Left lung (tissue), 10 donors: ENCODE data around the gene ALAS1. TPM values are rescaled to one million over a fixed set of nuclear protein-coding genes. Genes with fewer than 3 reads are reported as not detected.

ENCODE experiments used
- ATAC-seq: fragments of 200-7000 bp; cut with Tn5 transposase; one replicate; pipeline ENCODE4 v1.9.1; 2020; ENCODE audit warnings: moderate library complexity
- DNase-seq, 4 donors: peaks; one replicate each; pipeline ENCODE4 v3.0.0-alpha.2; 2013 to 2020
- H3K27ac ChIP-seq, 2 donors: fragments of 200-600 bp; sonication (generic) in 1 of 2; one replicate each; pipeline versions ENCODE4 v1.5.0 to v1.8.0; 2020 to 2021
- H3K27me3 ChIP-seq, 2 donors: fragments of 200-600 bp; sonication (generic) in 1 of 2; one replicate each; pipeline versions ENCODE4 v1.5.0 to v1.8.0; 2020 to 2021
- H3K36me3 ChIP-seq, 2 donors: fragments of 200-600 bp; sonication (generic) in 1 of 2; one replicate each; pipeline versions ENCODE4 v1.5.0 to v1.8.0; 2020 to 2021
- H3K4me1 ChIP-seq, 2 donors: fragments of 200-600 bp; one replicate each; pipeline ENCODE4 v1.8.0; 2021
- H3K4me3 ChIP-seq, 2 donors: fragments of 200-600 bp; sonication (generic) in 1 of 2; one replicate each; pipeline versions ENCODE4 v1.5.0 to v1.8.0; 2020 to 2021; ENCODE audit warnings: mild to moderate bottlenecking in 1 of 2
- H3K9me3 ChIP-seq, 2 donors: fragments of 200-600 bp; sonication (generic) in 1 of 2; one replicate each; pipeline versions ENCODE4 v1.5.0 to v1.8.0; 2020 to 2021
- CTCF ChIP-seq, 2 donors: fragments of 200-600 bp; sonication (generic) in 1 of 2; IDR thresholded peaks; one replicate each; pipeline versions ENCODE4 v1.5.0 to v1.8.0; 2021; ENCODE audit warnings: antibody characterized with exemption in 2 of 2
- intact Hi-C, 2 donors: fragments of 100-400 bp; cut with DNase I; formaldehyde crosslinking; loops; one replicate each; pipeline versions ENCODE4 v1.11.2 to v1.14.2; 2022
- polyA plus RNA-seq, 6 donors: library from polyadenylated mRNA; unstranded; fragments of 120-200 nt; gene quantifications; one replicate each; pipeline ENCODE4 v1.2.1, GENCODE V29; 2013; ENCODE audit not compliant: insufficient read length in 6 of 6
- total RNA-seq, 2 donors: library from RNA; stranded (reverse); fragmentation: NEBNext Ultra II Directional; extraction: Animal tissue kit (Norgen Biotek cat#: 25700); gene quantifications; one replicate each; pipeline ENCODE4 v1.2.1, GENCODE V29; 2021
- donor health status: DM: no; HTN: yes; CAD: no.
- donor health status: DM: no; HTN: no; CAD: no.

ALAS1 gene
- total and polyA plus RNA-seq, 8 donors, result 31.6 to 70.1 (median 44.2) TPM

- TF ChIP-seq CTCF (IDR thresholded peaks at IDR 0.05), result no peak
- no peaks in the 10 kb centered on the region for H3K9me3 ChIP-seq
These were observed 36.0 kb downstream of the ALAS1 start for GRCh38 chr3:52233968-52234367.

GRCh38 chr3:52234516-52235447, 36.8 kb downstream of the ALAS1 start:
- Histone ChIP-seq H3K27ac (no peak overlapping the region), H3K27me3 (no peaks in the 10 kb centered on the region), H3K9me3 (no peaks in the 10 kb centered on the region), H3K36me3 (peaks cover 0 to 56% of the 10 kb centered on the region in 2 donors), H3K4me1 (peaks cover 20 to 68% of the 10 kb centered on the region in 2 donors), H3K4me3 (no peak overlapping the region)
- no peak for DNase-seq
- no peak for TF ChIP-seq CTCF (IDR thresholded peaks at IDR 0.05)
- ATAC-seq, result no peak
- intact Hi-C loops, result loop anchor here in 1 of 2 donors (5.0 to 10.0 kb wide), 2 partner anchors 108 to 210 kb away; partner anchors contain the start of gene SEMA3G

More at GRCh38 chr3:52233968-52234367, 36.0 kb downstream of the ALAS1 start:
- no peaks in the 10 kb centered on the region for H3K27me3 ChIP-seq
- DNase-seq, result no peak
- H3K4me1 ChIP-seq, result peaks cover 18 to 64% of the 10 kb centered on the region in 2 donors
- ATAC-seq, result no peak
- H3K4me3 ChIP-seq, result no peak overlapping the region
- peaks cover 0 to 64% of the 10 kb centered on the region in 2 donors for H3K36me3 ChIP-seq
- intact Hi-C loops, result loop anchor here in 1 of 2 donors (5.0 to 10.0 kb wide), 2 partner anchors 108 to 211 kb away; partner anchors contain the start of gene SEMA3G
- no peak overlapping the region for H3K27ac ChIP-seq

DNA sequence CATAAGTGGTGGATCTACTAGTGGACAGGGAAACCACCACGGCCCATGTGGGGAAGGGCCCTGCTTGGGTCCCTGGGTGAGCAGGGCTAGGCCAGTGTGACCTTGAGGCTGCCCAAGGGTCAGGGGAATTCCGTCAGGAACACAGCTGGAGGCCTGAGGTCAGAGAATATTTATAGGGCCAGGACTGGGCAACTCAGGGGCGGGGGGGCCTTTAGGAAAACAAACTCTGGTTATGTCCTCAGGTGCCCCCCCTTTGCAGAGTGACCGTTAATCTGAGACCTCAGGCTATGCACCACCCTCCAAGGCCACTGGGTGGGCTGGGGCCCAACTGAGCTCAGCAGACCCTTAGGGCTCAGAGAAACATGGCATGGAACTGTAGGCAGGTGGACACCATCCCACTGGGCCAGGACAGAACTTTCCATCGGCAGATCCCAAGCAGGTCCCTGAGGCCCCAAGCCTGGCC, 38.5 kb downstream of the ALAS1 start:
- Histone ChIP-seq H3K4me3 (peak overlapping the region in 1 of 2 donors; percentile 92), H3K9me3 (no peaks in the 10 kb centered on the region), H3K4me1 (peaks cover 28 to 80% of the 10 kb centered on the region in 2 donors), H3K27ac (peak overlapping the region in 1 of 2 donors; percentile 87), H3K36me3 (peaks cover 0 to 39% of the 10 kb centered on the region in 2 donors), H3K27me3 (no peaks in the 10 kb centered on the region)
- peak in 1 of 4 donors; percentile 32 for DNase-seq
- no peak for ATAC-seq
- intact Hi-C loops, result loop anchor here in 1 of 2 donors (10.0 kb wide), 1 partner anchor 208 kb away; the partner anchor contains the start of gene SEMA3G
- no peak for TF ChIP-seq CTCF (IDR thresholded peaks at IDR 0.05)

DNA sequence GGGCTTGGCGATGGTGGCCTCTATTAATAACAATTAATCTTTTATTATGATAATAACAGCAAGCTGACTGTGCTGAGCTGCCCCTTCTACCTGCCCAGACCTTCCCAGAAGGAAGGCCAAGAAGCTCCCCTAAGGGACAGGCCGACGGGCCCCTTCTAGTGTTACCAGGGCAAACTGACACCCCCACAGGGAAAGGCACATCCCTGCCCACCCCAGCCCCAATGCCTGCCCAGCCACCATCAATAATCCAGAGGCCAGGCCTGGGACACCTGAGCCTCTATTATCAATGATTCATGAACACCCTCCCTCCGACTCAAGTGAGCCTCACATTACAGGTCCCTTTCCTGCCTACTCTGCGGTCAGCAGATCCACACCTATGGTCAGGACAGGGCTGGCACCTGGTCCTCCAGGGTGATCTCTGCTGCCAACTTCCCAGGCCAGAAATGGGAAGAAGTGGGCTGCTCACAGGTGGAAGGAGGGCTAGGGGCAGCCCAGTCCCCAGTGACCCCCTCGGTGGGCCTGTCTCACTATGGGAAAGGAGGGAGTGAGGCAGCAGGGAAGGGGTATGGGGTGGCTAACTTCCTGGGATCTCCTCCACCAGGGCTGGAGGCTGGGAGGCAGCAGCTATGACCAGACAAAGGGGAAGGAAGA, 39.2 kb downstream of the ALAS1 start:
- intact Hi-C loops, result loop anchor here in 1 of 2 donors (10.0 kb wide), 1 partner anchor 208 kb away; the partner anchor contains the start of gene SEMA3G
- Histone ChIP-seq H3K4me3 (peak overlapping the region; percentile 10 to 92), H3K9me3 (no peaks in the 10 kb centered on the region), H3K27ac (peak overlapping the region; percentile 87 to 90), H3K4me1 (peaks cover 28 to 73% of the 10 kb centered on the region in 2 donors), H3K27me3 (no peaks in the 10 kb centered on the region), H3K36me3 (peaks cover 0 to 32% of the 10 kb centered on the region in 2 donors)
- TF ChIP-seq CTCF (IDR thresholded peaks at IDR 0.05), result no peak
- DNase-seq, result peak in 1 of 4 donors; percentile 33
- ATAC-seq, result no peak
